ENCODE results near the gene SERTAD1. TPM values are rescaled to one million over a fixed set of nuclear protein-coding genes. Genes with fewer than 3 reads are reported as not detected.

SERTAD1 gene
- total and polyA plus RNA-seq, 2 of the 4 experiments (the other 2 are of a cell fraction), result 21.1 to 27.4 TPM

DNA sequence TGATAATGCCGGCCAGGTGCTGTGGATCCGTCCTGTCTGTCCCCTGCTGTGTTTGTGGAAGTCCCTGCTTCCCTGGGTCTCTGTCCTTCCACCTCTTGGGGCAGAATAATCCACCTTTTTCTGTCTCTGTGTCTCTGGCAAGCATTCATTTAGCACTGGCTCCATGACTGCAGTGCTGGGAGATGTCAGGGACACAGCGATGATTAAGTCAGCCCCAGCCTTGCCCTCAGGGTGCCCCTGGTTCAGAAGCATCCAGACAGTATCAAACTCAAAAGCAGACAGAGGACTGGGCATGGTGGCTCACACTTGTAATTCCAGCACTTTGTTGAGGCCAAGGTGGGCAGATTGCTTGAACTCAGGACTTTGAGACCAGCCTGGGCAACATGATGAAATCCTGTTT is 37.3 kb downstream of the SERTAD1 start:
- Histone ChIP-seq H3K18ac (ENCODE audit: low read depth, low read length) (no peak overlapping the region), H2BK15ac (ENCODE audit: low read depth, low read length) (no peak overlapping the region)
- intact Hi-C loops (cut with micrococcal nuclease), result no loop called here

More for the DNA sequence above, 37.3 kb downstream of the SERTAD1 start:
- no peaks in the 10 kb centered on the region for H3K9me1 ChIP-seq (ENCODE audit: insufficient read depth, low read length)
- H2AFZ ChIP-seq (replicated peaks; ENCODE audit: low read length, poor library complexity), result no peak overlapping the region
- H2AK9ac ChIP-seq (replicated peaks; ENCODE audit: low read depth, low read length, poor library complexity), result no peak overlapping the region
- no peak overlapping the region for H4K8ac ChIP-seq (ENCODE audit: low read depth in 2 of 2, low read length in 2 of 2)
- H2AK5ac ChIP-seq (ENCODE audit: low read depth, low read length), result no peak overlapping the region
- ChIA-PET CTCF (no interaction called here), POLR2A (ENCODE audit: unreplicated experiment) (no interaction called here)
- H3K4me2 ChIP-seq (ENCODE audit: low read depth, low read length), result no peak overlapping the region
- H3K9ac ChIP-seq (ENCODE audit: low read depth, low read length), result no peak overlapping the region
- no peaks in the 10 kb centered on the region for H3K4me1 ChIP-seq (ENCODE audit: control insufficient read depth, insufficient read depth, low read length)
- DNase-seq (no peak), ATAC-seq (ENCODE audit: low read depth) (no peak)
- H3K14ac ChIP-seq (replicated peaks; ENCODE audit: low read depth, low read length), result no peak overlapping the region
- no peak overlapping the region for H3K56ac ChIP-seq (ENCODE audit: extremely low read depth, insufficient read depth, low read length)
- H3K79me1 ChIP-seq (ENCODE audit: low read depth in 1 of 2, low read length in 2 of 2), result no peaks in the 10 kb centered on the region
- no TSS peak for BruUV-seq (replicated peaks)
- no peak overlapping the region for H2BK5ac ChIP-seq (ENCODE audit: low read depth, low read length, poor library complexity, severe bottlenecking)
- in situ Hi-C loops (cut with MboI; ENCODE audit: low sequenced_read_pairs), result no loop called here
- no peaks in the 10 kb centered on the region; the same call in 1 of the 2 replicates for H3K27me3 ChIP-seq (ENCODE audit: control insufficient read depth, insufficient read depth, low read length)
- H4K91ac ChIP-seq (ENCODE audit: insufficient read depth, low read depth, low read length), result no peak overlapping the region
- no peak overlapping the region for H2BK120ac ChIP-seq (ENCODE audit: low read depth, low read length)
- dilution Hi-C loops (cut with HindIII; ENCODE audit: low sequenced_read_pairs, unreplicated experiment), result no loop called here
- no peak for TF ChIP-seq FOS (IDR thresholded peaks at IDR 0.05; ENCODE audit: low read depth, low read length)
- TF ChIP-seq POLR2A (IDR thresholded peaks at IDR 0.05; ENCODE audit: low read depth, low read length), result no peak
- TF ChIP-seq RCOR1 (IDR thresholded peaks at IDR 0.05; ENCODE audit: insufficient replicate concordance, low read length), result no peak
- no peak for TF ChIP-seq CEBPB (IDR thresholded peaks at IDR 0.05; ENCODE audit: low read depth, low read length)
- no peak for TF ChIP-seq ELK1 (IDR thresholded peaks at IDR 0.05; ENCODE audit: borderline replicate concordance, low read depth, low read length)
- TF ChIP-seq SMC3 (IDR thresholded peaks at IDR 0.05; ENCODE audit: low read depth, low read length), result no peak
- no peak for TF ChIP-seq RAD21 (IDR thresholded peaks at IDR 0.05; ENCODE audit: low read length)
- no peak for TF ChIP-seq RFX5 (IDR thresholded peaks at IDR 0.05; ENCODE audit: low read depth, low read length)
- TF ChIP-seq CHD1 (IDR thresholded peaks at IDR 0.05; ENCODE audit: low read depth, low read length), result no peak
- H2BK20ac ChIP-seq (ENCODE audit: low read depth, low read length), result no peak overlapping the region
- H4K20me1 ChIP-seq (ENCODE audit: insufficient read depth, low read length), result no peaks in the 10 kb centered on the region
- H3K36me3 ChIP-seq (ENCODE audit: control insufficient read depth, insufficient read depth, low read length), result no peaks in the 10 kb centered on the region
- H3K4ac ChIP-seq (ENCODE audit: low read depth, low read length), result no peak overlapping the region
- H3K27ac ChIP-seq (ENCODE audit: insufficient read depth, low read length), result no peak overlapping the region
- WGBS, 2 experiments (ENCODE audit: extremely low coverage in 2 of 2, insufficient read length in 1 of 2), result 100% methylated on average over 1 of the region's 3 CpGs; no CpG with 5 or more reads in 1 of the 2 experiments
- H3K23ac ChIP-seq (ENCODE audit: low read depth, low read length), result no peak overlapping the region
- no peaks in the 10 kb centered on the region for H3K9me3 ChIP-seq (ENCODE audit: control insufficient read depth, insufficient read depth, low read length)
- no peak overlapping the region for H4K5ac ChIP-seq (ENCODE audit: low read depth, low read length)
- no peak overlapping the region for H3K4me3 ChIP-seq (ENCODE audit: insufficient read depth, low read depth, low read length)

Measured in IMR-90 (cell line).